ENCODE data around the gene POGK. TPM values are rescaled to one million over a fixed set of nuclear protein-coding genes. Genes with fewer than 3 reads are reported as not detected.
"Not testable (repeated sequence)": the region's sequence is repeated elsewhere in the genome, so short reads cannot be mapped to it uniquely, and the experiment has no call there.

Gene POGK
- total and polyA plus RNA-seq, 9 donors: 12.8 to 21.1 (median 15.2) TPM

GRCh38 chr1:166829762-166830161 lies 9.5 kb upstream of the POGK start:
- H3K27me3 ChIP-seq (ENCODE audit: control insufficient read depth, insufficient read depth, low read length); DNase-seq; H3K36me3 ChIP-seq (ENCODE audit: control insufficient read depth, insufficient read depth, low read length); H3K4me3 ChIP-seq (ENCODE audit: low read length); H3K27ac ChIP-seq (ENCODE audit: low read length); H3K4me1 ChIP-seq (ENCODE audit: control insufficient read depth, insufficient read depth, low read length); H3K9me3 ChIP-seq (replicated peaks; ENCODE audit: control insufficient read depth, low read depth, low read length): not testable (repeated sequence)
- WGBS (ENCODE audit: insufficient coverage): 50% methylated on average over 1 of the region's 1 CpG

- no peak overlapping the region for H3K27ac ChIP-seq (ENCODE audit: low read length)
- peaks cover 7% of the 10 kb centered on the region for H3K36me3 ChIP-seq (ENCODE audit: control insufficient read depth, insufficient read depth, low read length)
- DNase-seq: no peak
- H3K4me3 ChIP-seq (ENCODE audit: low read length): no peak overlapping the region
- H3K9me3 ChIP-seq (replicated peaks; ENCODE audit: control insufficient read depth, low read depth, low read length): no peaks in the 10 kb centered on the region
- WGBS (ENCODE audit: insufficient coverage): no CpG with 5 or more reads among the region's 4 CpGs
- H3K4me1 ChIP-seq (ENCODE audit: control insufficient read depth, insufficient read depth, low read length): peaks cover 24% of the 10 kb centered on the region
- no peaks in the 10 kb centered on the region for H3K27me3 ChIP-seq (ENCODE audit: control insufficient read depth, insufficient read depth, low read length)
These were observed 2.5 kb upstream of the POGK start for GRCh38 chr1:166836733-166837132.

- peak; percentile 54 for DNase-seq
- Histone ChIP-seq H3K4me3 (ENCODE audit: low read length) (peak overlapping the region; percentile 76), H3K27me3 (ENCODE audit: control insufficient read depth, insufficient read depth, low read length) (no peaks in the 10 kb centered on the region), H3K27ac (ENCODE audit: low read length) (peak overlapping the region; percentile 47), H3K4me1 (ENCODE audit: control insufficient read depth, insufficient read depth, low read length) (peaks cover 31% of the 10 kb centered on the region), H3K9me3 (replicated peaks; ENCODE audit: control insufficient read depth, low read depth, low read length) (no peaks in the 10 kb centered on the region), H3K36me3 (ENCODE audit: control insufficient read depth, insufficient read depth, low read length) (peaks cover 33% of the 10 kb centered on the region)
- under 1% methylated on average over 64 of the region's 82 CpGs for WGBS (ENCODE audit: insufficient coverage)
These were observed 479 bp downstream of the POGK start for GRCh38 chr1:166839600-166840308.

GRCh38 chr1:166840309-166841274 lies 1.3 kb downstream of the POGK start:
- peak overlapping the region; percentile 47 for H3K27ac ChIP-seq (ENCODE audit: low read length)
- H3K27me3 ChIP-seq (ENCODE audit: control insufficient read depth, insufficient read depth, low read length): no peaks in the 10 kb centered on the region
- H3K9me3 ChIP-seq (replicated peaks; ENCODE audit: control insufficient read depth, low read depth, low read length): no peaks in the 10 kb centered on the region
- peak; percentile 16 for DNase-seq
- WGBS (ENCODE audit: insufficient coverage): 44% methylated on average over 9 of the region's 16 CpGs
- peaks cover 41% of the 10 kb centered on the region for H3K36me3 ChIP-seq (ENCODE audit: control insufficient read depth, insufficient read depth, low read length)
- H3K4me1 ChIP-seq (ENCODE audit: control insufficient read depth, insufficient read depth, low read length): peaks cover 31% of the 10 kb centered on the region
- peak overlapping the region; percentile 59 for H3K4me3 ChIP-seq (ENCODE audit: low read length)

- Histone ChIP-seq H3K4me3 (ENCODE audit: low read length) (no peak overlapping the region), H3K36me3 (ENCODE audit: control insufficient read depth, insufficient read depth, low read length) (peaks cover 64% of the 10 kb centered on the region), H3K27ac (ENCODE audit: low read length) (no peak overlapping the region), H3K27me3 (ENCODE audit: control insufficient read depth, insufficient read depth, low read length) (no peaks in the 10 kb centered on the region), H3K4me1 (ENCODE audit: control insufficient read depth, insufficient read depth, low read length) (peaks cover 26% of the 10 kb centered on the region), H3K9me3 (replicated peaks; ENCODE audit: control insufficient read depth, low read depth, low read length) (no peaks in the 10 kb centered on the region)
- WGBS (ENCODE audit: insufficient coverage): 88% methylated on average over 2 of the region's 6 CpGs
- DNase-seq: no peak
These were observed 4.0 kb downstream of the POGK start for GRCh38 chr1:166843322-166843721.

GRCh38 chr1:166843769-166844596 lies 4.7 kb downstream of the POGK start:
- peak; percentile 58 for DNase-seq
- H3K9me3 ChIP-seq (replicated peaks; ENCODE audit: control insufficient read depth, low read depth, low read length): no peaks in the 10 kb centered on the region
- no peaks in the 10 kb centered on the region for H3K27me3 ChIP-seq (ENCODE audit: control insufficient read depth, insufficient read depth, low read length)
- H3K27ac ChIP-seq (ENCODE audit: low read length): no peak overlapping the region
- peaks cover 20% of the 10 kb centered on the region for H3K4me1 ChIP-seq (ENCODE audit: control insufficient read depth, insufficient read depth, low read length)
- 60% methylated on average over 6 of the region's 7 CpGs for WGBS (ENCODE audit: insufficient coverage)
- H3K4me3 ChIP-seq (ENCODE audit: low read length): no peak overlapping the region
- H3K36me3 ChIP-seq (ENCODE audit: control insufficient read depth, insufficient read depth, low read length): peaks cover 70% of the 10 kb centered on the region

- Histone ChIP-seq H3K27me3 (ENCODE audit: control insufficient read depth, insufficient read depth, low read length) (no peaks in the 10 kb centered on the region), H3K4me1 (ENCODE audit: control insufficient read depth, insufficient read depth, low read length) (peaks cover 20% of the 10 kb centered on the region), H3K27ac (ENCODE audit: low read length) (no peak overlapping the region), H3K4me3 (ENCODE audit: low read length) (no peak overlapping the region), H3K9me3 (replicated peaks; ENCODE audit: control insufficient read depth, low read depth, low read length) (no peaks in the 10 kb centered on the region), H3K36me3 (ENCODE audit: control insufficient read depth, insufficient read depth, low read length) (peaks cover 78% of the 10 kb centered on the region)
- WGBS (ENCODE audit: insufficient coverage): 76% methylated on average over 4 of the region's 7 CpGs
- DNase-seq: no peak
These were observed 5.5 kb downstream of the POGK start for GRCh38 chr1:166844791-166845190.

GRCh38 chr1:166848193-166848592 lies 8.9 kb downstream of the POGK start:
- H3K27ac ChIP-seq (ENCODE audit: low read length): no peak overlapping the region
- H3K27me3 ChIP-seq (ENCODE audit: control insufficient read depth, insufficient read depth, low read length): no peaks in the 10 kb centered on the region
- H3K9me3 ChIP-seq (replicated peaks; ENCODE audit: control insufficient read depth, low read depth, low read length): no peaks in the 10 kb centered on the region
- no peak overlapping the region for H3K4me3 ChIP-seq (ENCODE audit: low read length)
- H3K36me3 ChIP-seq (ENCODE audit: control insufficient read depth, insufficient read depth, low read length): peaks cover 78% of the 10 kb centered on the region
- no peak for DNase-seq
- peaks cover 4% of the 10 kb centered on the region for H3K4me1 ChIP-seq (ENCODE audit: control insufficient read depth, insufficient read depth, low read length)

- Histone ChIP-seq H3K9me3 (replicated peaks; ENCODE audit: control insufficient read depth, low read depth, low read length) (no peaks in the 10 kb centered on the region), H3K4me1 (ENCODE audit: control insufficient read depth, insufficient read depth, low read length) (no peaks in the 10 kb centered on the region), H3K27me3 (ENCODE audit: control insufficient read depth, insufficient read depth, low read length) (no peaks in the 10 kb centered on the region), H3K4me3 (ENCODE audit: low read length) (no peak overlapping the region), H3K27ac (ENCODE audit: low read length) (no peak overlapping the region), H3K36me3 (ENCODE audit: control insufficient read depth, insufficient read depth, low read length) (peaks cover 70% of the 10 kb centered on the region)
- 97% methylated on average over 17 of the region's 20 CpGs for WGBS (ENCODE audit: insufficient coverage)
- no peak for DNase-seq
These were observed 9.9 kb downstream of the POGK start for GRCh38 chr1:166849135-166849534.

GRCh38 chr1:166852918-166853317 lies 13.6 kb downstream of the POGK start:
- no peak overlapping the region for H3K4me3 ChIP-seq (ENCODE audit: low read length)
- no peaks in the 10 kb centered on the region for H3K27me3 ChIP-seq (ENCODE audit: control insufficient read depth, insufficient read depth, low read length)
- no peak overlapping the region for H3K27ac ChIP-seq (ENCODE audit: low read length)
- H3K9me3 ChIP-seq (replicated peaks; ENCODE audit: control insufficient read depth, low read depth, low read length): no peaks in the 10 kb centered on the region
- no CpG with 5 or more reads among the region's 1 CpG for WGBS (ENCODE audit: insufficient coverage)
- DNase-seq: no peak
- H3K4me1 ChIP-seq (ENCODE audit: control insufficient read depth, insufficient read depth, low read length): no peaks in the 10 kb centered on the region
- peaks cover 50% of the 10 kb centered on the region for H3K36me3 ChIP-seq (ENCODE audit: control insufficient read depth, insufficient read depth, low read length)

Measured in muscle of leg (tissue), 11 donors.